T47D (cell line): ENCODE results near the gene GRK1.

ENCODE experiments used
- DNase-seq, 2 experiments: peaks; one replicate each; pipeline versions ENCODE4 v3.0.0 to v3.0.0-alpha.2; 2011 to 2012; ENCODE audit warnings: low read depth in 1 of 2, low spot score in 1 of 2
- JUND ChIP-seq: IDR thresholded peaks from 2 replicates; pipeline ENCODE4 v1.6.1; 2012; ENCODE audit warnings: low read depth
- in situ Hi-C: cut with HindIII; loops from 2 replicates; pipeline ENCODE4 v1.10.0; 2016; ENCODE audit warnings: low sequenced_read_pairs, low pct_unique_long_range_greater_than_20kb

Gene GRK1

GRCh38 chr13:113762538-113762937 lies 95.5 kb downstream of the GRK1 start:
- TF ChIP-seq JUND = no peak
- DNase-seq = no peak
- in situ Hi-C loops = no loop called here

- in situ Hi-C loops = no loop called here
- TF ChIP-seq JUND = no peak
- no peak for DNase-seq
Measured at GRCh38 chr13:113763254-113763653, 96.2 kb downstream of the GRK1 start.

- in situ Hi-C loops = no loop called here
- TF ChIP-seq JUND = no peak
- no peak for DNase-seq
Measured at GRCh38 chr13:113763961-113764792, 97.2 kb downstream of the GRK1 start.

- no peak for TF ChIP-seq JUND
- in situ Hi-C loops = no loop called here
- DNase-seq = no peak
Measured at GRCh38 chr13:113764793-113765563, 98.0 kb downstream of the GRK1 start.

GRCh38 chr13:113765564-113765910 lies 98.5 kb downstream of the GRK1 start:
- in situ Hi-C loops = no loop called here
- no peak for DNase-seq
- no peak for TF ChIP-seq JUND

- TF ChIP-seq JUND = no peak
- in situ Hi-C loops = no loop called here
- DNase-seq = no peak
Measured at GRCh38 chr13:113766035-113766800, 99.2 kb downstream of the GRK1 start.

GRCh38 chr13:113767366-113767765 lies 100.3 kb downstream of the GRK1 start:
- in situ Hi-C loops = no loop called here
- no peak for DNase-seq
- TF ChIP-seq JUND = no peak

GRCh38 chr13:113768018-113768905 lies 101.2 kb downstream of the GRK1 start:
- DNase-seq = no peak
- no peak for TF ChIP-seq JUND
- in situ Hi-C loops = no loop called here

- in situ Hi-C loops = no loop called here
- DNase-seq = no peak
- TF ChIP-seq JUND = no peak
Measured at GRCh38 chr13:113769106-113769505, 102.1 kb downstream of the GRK1 start.

GRCh38 chr13:113769881-113770280 lies 102.9 kb downstream of the GRK1 start:
- in situ Hi-C loops = no loop called here
- DNase-seq = no peak
- no peak for TF ChIP-seq JUND

GRCh38 chr13:113770441-113770840 lies 103.4 kb downstream of the GRK1 start:
- TF ChIP-seq JUND = no peak
- no peak for DNase-seq
- in situ Hi-C loops = no loop called here

- in situ Hi-C loops = no loop called here
- no peak for TF ChIP-seq JUND
- DNase-seq = no peak
Measured at GRCh38 chr13:113770937-113771336, 103.9 kb downstream of the GRK1 start.
